ENCODE results near the gene STK38. TPM values are rescaled to one million over a fixed set of nuclear protein-coding genes. Genes with fewer than 3 reads are reported as not detected.

STK38 gene
- total RNA-seq, 2 donors from 2014 or later, result 20.8 to 27.4 TPM

DNA sequence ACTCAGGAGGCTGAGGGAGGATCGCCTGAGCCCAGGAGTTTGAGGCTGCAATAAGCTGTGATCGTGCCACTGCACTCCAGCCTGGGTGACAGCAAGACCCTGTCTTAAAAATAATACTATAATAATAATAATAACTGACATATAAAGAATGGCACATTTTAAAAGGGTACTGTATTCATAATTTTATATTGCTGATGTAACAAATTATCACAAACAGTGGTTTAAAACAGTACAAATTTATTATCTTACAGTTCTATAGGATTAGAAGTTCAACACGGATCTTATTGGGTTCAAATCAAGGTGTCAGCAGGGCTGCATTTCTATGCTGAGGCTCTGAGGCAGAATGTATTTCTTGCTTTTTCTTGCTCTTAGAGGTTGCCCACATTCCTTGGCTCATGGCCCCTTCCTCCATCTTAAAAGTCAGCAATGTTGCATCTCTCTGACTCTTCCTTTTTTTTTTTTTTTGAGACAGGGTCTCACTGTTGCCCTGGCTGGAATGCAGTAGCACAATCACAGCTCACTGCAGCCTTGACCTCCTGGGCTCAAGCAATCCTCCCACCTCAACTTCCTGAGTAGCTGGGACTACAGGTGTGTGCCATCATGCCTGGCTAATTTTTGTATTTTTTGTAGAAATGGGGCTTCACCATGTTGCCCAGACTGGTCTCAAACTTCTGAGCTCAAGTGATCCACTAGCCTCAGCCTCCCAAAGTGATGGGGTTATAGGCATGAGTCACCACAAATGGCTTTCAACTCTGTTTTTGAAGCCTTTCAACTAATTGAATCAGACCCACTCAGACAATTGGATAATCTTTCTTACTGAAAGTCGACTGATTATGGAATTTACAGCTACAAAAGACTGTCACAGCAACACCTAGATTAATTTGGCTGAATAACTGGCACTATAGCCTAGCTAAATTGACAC lies 24.1 kb upstream of the STK38 start:
- intact Hi-C loops (cut with DNase I), result no loop called here
- no peak for DNase-seq
- ATAC-seq, result no peak

DNA sequence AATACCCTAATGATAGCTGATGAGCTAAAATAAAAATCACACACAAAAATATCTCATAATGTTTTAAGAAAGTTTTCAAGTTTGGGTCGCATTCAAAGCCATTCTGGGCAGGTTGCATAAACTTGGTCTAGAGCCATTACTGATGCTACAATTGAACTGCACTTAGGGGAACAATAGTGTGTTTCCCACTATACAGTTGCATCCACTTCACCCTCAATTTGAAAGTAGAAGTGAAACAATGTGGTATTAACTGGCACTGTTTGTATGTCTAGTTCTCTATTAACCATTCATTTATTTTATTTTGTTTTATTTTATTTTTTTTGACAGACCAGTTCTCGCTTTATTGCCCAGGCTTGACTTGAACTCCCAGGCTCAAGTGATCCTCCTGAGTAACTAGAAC lies 23.0 kb upstream of the STK38 start:
- intact Hi-C loops (cut with DNase I), result no loop called here
- DNase-seq (no peak), ATAC-seq (no peak)

DNA sequence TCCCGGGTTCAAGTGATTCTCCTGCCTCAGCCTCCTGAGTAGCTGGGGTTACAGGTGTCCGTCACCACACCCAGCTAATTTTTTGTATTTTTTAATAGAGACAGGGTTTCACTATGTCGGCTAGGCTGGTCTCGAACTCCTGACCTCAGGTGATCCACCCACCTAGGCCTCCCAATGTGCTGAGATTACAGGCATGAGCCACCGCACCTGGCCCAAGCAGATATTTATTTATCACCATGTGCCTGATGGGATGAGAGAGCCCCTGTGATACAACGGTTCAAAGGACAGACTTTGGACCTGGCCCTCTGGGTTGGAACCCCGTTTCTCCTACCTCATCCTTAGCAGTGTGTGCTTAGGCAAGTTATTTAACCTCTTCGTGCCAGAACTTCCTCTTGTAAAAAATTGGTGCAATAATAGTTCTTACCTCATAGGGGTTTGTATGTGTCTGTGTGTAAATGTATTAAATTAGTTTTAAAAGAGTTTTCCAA lies 19.2 kb upstream of the STK38 start:
- intact Hi-C loops (cut with DNase I), result no loop called here
- no peak for DNase-seq
- no peak for ATAC-seq

GRCh38 chr6:36563928-36564284 lies 16.6 kb upstream of the STK38 start:
- intact Hi-C loops (cut with DNase I), result no loop called here
- DNase-seq, result no peak
- ATAC-seq, result no peak

DNA sequence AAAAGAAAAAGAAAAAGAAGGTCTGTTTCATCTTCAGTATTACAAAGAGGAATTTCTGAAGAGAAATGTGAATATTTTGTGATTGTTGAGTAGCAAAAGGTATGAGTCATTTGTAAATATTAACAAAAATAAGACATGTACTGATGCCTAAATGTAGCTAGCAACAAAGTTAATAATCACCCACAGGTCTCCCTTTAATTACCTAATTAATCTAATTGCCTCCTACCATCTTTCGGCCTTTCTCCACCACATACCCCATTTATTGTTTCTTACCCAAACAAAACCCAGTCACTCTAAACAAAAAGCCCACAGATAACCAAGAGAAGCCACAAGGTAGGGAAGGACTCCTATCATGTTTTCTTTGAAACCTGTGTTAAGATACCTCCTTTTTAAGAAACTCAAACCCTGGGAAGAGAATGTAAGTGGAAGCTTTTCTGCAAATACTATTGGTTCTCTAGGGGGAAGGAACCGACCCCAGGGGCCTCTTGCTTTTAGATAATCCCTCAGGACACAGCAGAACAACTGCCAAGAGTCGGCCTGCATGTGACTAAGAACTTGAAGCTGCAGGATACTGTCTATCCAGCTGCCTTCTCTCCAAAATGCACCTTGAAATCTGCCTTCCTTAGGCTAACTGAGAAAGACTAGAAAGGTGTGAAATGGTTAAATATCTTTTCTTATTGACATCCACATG lies 16.1 kb upstream of the STK38 start:
- no peak for DNase-seq
- no peak for ATAC-seq
- intact Hi-C loops (cut with DNase I), result no loop called here

DNA sequence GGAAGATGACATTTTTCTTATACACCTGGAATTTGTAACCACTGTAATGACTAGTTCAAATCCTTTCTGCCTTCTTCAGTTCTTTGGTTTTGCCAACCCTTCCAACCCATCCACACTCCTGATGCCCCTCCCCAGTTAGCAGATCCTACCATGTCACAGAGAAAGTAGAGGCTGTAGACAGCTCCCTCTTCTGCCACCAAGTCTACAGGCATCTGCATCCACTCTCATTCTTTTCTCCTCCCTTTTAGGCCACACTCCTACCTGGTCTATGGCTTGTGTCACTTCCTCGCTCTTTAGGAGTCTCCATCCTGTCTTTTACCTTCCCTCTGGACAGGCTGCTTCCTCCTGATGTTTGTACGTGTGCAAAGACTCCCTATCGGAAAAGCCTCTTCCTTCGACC lies 13.5 kb upstream of the STK38 start:
- DNase-seq (no peak), ATAC-seq (no peak)
- intact Hi-C loops (cut with DNase I), result no loop called here

GRCh38 chr6:36559011-36559793 lies 11.9 kb upstream of the STK38 start:
- DNase-seq (no peak), ATAC-seq (no peak)
- intact Hi-C loops (cut with DNase I), result no loop called here

DNA sequence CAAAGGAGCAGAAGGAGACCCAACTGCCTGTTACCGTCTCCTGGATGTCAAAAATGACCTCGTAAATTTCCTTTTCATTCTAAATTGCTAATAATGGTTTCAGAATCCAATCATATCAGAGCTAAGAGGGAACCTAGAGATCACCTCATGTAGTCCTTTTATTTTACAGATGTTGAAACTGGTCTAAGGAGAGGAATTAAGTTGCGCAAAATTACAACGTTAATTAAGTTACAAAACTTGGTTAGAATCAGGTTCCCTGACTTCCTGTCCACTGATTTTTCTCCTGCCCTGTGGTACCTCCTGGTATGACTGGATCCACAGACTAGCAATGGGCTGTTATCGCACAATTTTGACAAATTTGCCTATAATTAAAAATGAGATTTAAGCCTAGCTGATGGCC lies 9.0 kb upstream of the STK38 start:
- ATAC-seq (no peak), DNase-seq (no peak)
- intact Hi-C loops (cut with DNase I), result no loop called here

DNA sequence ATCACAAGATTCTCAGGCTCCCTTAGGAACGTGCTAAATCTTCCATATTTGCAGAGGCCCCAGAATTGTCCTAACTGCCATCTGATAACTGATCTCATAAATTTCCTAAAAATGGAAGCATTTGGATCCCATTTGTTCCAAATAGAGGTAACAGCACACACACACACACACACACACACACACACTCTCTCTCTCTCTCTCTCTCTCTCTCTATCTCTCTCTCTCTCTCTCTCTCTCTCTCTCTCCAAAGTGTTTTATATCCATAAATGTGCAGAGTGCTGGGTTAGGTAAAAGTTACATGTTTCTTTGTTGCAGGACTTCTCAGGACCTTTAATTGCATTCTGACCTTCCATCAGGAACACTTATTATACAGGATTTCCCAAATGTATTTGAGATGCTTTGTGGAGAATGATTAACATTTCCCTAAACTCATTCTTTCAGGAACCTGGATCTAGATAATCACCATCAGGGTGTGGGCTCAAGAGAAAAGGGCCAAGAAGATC lies 8.5 kb upstream of the STK38 start:
- intact Hi-C loops (cut with DNase I), result no loop called here
- DNase-seq, result no peak
- ATAC-seq, result no peak

DNA sequence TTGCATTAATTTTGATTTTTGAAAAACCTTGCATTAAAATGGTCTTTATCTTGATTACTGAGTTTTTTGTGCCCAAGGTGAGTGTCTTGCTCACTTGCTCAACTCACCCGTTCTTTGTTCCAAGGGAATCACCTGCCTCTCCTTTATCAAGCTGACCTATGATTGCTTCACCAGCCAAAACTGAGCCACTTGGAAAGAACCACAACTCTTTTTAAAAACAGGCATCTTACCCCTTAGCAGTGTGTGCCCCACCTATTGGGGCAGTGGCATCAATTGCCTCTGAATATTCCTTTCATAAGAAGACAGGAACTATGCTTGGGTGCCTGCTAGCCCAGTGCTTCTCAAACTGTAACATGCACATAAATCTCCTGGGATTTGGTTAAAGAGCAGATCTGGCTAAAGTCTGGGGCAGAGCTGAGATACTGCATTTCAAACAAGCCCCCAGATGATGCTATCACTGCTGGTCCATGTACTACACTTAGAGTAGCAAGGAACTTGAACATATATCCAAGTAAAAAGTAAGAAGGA lies 3.3 kb upstream of the STK38 start:
- intact Hi-C loops (cut with DNase I), result no loop called here
- ATAC-seq (no peak), DNase-seq (no peak)

- no peak for DNase-seq
- no peak for ATAC-seq
- intact Hi-C loops (cut with DNase I), result no loop called here
Measured at GRCh38 chr6:36548401-36548743, 1.1 kb upstream of the STK38 start.

DNA sequence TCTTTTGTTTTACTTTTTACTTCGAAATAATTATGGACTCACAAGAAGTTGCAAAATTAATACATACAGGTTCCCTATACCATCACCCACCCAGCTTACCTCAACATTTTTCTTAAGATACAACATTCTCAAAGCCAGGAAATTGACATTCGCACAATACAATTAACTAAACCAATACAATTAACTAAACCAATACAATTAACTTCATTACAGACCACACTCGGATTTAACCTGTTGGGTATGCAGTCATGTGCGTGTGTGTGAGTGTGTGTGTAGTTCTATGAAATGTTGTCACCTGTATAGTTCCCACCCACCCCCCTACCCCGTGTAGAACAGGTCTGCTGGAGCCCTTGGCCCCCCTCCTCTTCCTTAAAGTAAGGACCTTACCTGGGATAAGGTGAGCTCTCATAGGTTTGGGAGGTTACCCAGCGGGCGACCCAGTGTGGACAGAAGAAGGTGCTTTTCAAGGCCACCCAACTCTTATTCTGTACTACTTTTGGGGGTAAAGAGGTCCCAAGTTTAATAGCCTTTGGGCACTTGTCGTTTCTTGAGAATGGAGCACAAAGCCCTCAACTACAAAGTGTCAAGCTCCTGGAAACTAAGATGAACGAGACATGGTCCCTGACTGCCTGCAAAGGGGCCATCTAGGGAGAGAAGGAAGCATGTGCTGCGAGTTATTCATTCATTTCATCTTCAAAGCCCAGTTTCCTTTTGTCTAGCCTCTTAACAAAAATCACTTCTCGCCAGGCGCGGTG lies 544 bp upstream of the STK38 start:
- ATAC-seq (no peak), DNase-seq (no peak)

DNA sequence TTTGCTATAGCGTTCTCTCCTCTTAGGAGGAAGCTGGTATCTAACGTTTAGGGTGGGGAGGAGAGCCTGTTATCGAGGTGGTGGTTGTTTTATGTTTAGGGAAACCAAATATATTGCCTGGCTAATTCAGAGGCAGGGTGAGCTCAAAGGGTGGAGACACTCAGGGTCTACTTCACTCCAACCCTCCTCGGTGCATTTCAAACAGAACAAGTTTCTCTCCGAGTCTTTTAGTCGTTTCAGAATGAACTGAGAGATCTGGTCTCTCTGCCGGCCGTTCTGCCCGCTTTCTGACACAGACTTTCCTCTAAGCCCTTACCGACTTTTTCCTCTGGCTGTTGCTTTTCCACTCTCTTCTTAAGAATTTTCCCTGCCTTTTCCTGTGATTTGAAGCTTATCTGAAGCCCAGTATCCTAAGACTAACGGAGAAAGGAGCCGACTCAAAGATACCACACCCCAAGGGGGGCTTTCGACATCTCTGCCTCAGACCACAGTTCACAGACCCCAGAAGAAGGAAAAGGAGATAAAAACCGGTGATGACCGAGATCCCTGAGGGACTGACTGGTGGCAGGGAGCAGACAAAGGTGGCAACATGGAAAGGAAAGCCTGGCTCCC lies 865 bp downstream of the STK38 start:
- ATAC-seq, result peak; percentile 9 to 30
- DNase-seq, result no peak
- intact Hi-C loops (cut with DNase I), result loop anchor here in 1 of 2 donors (2.0 kb wide), 2 partner anchors 48 to 124 kb away; partner anchors contain the start of gene SRSF3

More for the DNA sequence above, 544 bp upstream of the STK38 start:
- intact Hi-C loops (cut with DNase I), result loop anchor here in 1 of 2 donors (2.0 kb wide), 2 partner anchors 47 to 125 kb away; partner anchors contain the start of gene SRSF3

DNA sequence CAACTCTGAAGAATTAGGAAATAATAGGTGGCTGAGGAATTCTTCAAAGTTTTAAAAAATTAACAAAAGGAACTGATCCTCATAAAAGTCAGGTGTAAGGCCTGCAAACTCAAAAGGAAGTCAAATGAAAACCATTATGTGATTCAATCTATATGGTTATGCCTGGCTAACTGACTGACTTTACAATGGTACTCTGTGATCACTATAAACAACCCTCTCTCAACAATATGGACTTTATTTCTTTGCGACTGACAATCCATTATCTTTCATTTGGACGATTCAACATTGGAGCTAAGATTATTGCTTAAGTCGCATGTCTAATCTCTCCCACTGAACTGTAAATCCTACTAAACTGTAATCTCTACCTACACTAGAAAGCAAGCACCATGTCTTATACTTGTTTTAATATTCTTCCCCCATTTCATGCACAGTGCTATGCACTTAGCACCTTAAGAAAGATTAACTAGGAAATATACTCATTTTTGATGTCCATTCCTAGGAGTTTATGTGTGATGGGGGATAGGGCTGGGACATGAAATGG lies 1.4 kb downstream of the STK38 start:
- ATAC-seq, result no peak
- intact Hi-C loops (cut with DNase I), result loop anchor here in 1 of 2 donors (2.0 kb wide), 2 partner anchors 49 to 123 kb away; partner anchors contain the start of gene SRSF3
- DNase-seq, result no peak

GRCh38 chr6:36544228-36544627 lies 3.1 kb downstream of the STK38 start:
- intact Hi-C loops (cut with DNase I), result no loop called here
- ATAC-seq (no peak), DNase-seq (no peak)

GRCh38 chr6:36542041-36542440 lies 5.2 kb downstream of the STK38 start:
- no peak for DNase-seq
- intact Hi-C loops (cut with DNase I), result no loop called here
- no peak for ATAC-seq

DNA sequence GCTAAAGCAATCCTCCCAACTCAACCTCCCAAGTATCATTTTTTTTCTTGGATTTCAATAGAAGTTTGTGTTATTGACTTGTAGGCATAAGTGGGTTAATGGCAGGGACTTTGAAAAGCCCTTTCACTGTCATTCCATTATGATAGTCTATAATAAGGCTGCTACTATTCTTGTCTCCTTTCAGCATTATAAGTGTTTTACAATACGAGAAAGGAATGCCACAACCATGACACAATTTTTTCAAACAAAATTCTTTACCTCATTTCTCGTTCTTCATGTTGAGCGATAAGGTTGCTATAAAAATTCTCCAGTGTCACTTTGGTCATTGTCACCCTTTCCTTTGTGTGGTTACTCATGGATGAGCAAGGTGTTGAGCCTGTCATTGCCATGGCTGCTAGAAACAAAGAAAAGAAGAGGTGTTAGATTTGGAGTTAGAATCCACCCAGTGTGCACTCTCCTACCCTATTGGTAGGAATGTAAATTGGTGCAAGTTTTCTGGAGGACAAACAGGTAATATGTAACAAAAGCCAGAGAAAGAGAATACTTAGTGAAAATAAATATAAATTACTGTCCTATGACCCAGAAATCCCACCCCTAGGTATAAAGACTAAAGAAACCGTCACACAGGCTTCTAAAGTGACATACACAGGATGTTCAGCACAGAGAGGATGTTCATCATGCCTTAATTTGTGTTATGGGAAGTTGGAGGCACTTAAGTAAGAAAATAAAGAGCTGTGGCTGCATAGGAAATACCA lies 7.3 kb downstream of the STK38 start:
- peak; percentile 93 for ATAC-seq

More for the DNA sequence above, 7.3 kb downstream of the STK38 start:
- intact Hi-C loops (cut with DNase I), result no loop called here
- DNase-seq, result no peak

Data from left cardiac atrium (tissue), 4 donors.